Right cardiac atrium (tissue), 5 donors: ENCODE results near the gene KRTAP10-7. TPM values are rescaled to one million over a fixed set of nuclear protein-coding genes. Genes with fewer than 3 reads are reported as not detected.

Experiments
- polyA plus RNA-seq: library from polyadenylated mRNA; stranded (reverse); fragments of 200-250 nt; gene quantifications from one replicate; pipeline ENCODE4 v1.2.3, GENCODE V29; 2013
- total RNA-seq, 4 donors: library from RNA; stranded (reverse); fragmentation: NEBNext Ultra II Directional; extraction: Animal tissue kit (Norgen Biotek cat#: 25700); gene quantifications; one replicate each; pipeline ENCODE4 v1.2.1, GENCODE V29; 2021
- donor health status: healthy with polysubstance abuse.
- donor health status: DM: no; HTN: yes; CAD: no.
- donor health status: DM: no; HTN: no; CAD: no.
- donor health status: DM: no; HTN: yes; CAD: no; lungs with severe emphysema.
- donor health status: DM: yes; HTN: yes; CAD: no.

Gene KRTAP10-7
- total and polyA plus RNA-seq, 5 donors: not detected

Other genes with a start within 250 kb of the KRTAP10-7 start
- 1 to 10 TPM; 1.0 to 1.7 (median 1.4) TPM for gene TRPM2, start 247.0 kb upstream of the KRTAP10-7 start, total RNA-seq
- gene TRPM2, start 247.0 kb upstream of the KRTAP10-7 start, polyA plus RNA-seq: 0.61 TPM
- 1 to 10 TPM in 3 of 4 donors, under 1 TPM in 1; 0.89 to 1.1 (median 1.0) TPM for gene LRRC3, start 145.1 kb upstream of the KRTAP10-7 start, total RNA-seq
- gene LRRC3, start 145.1 kb upstream of the KRTAP10-7 start, polyA plus RNA-seq: 0.93 TPM
- gene KRTAP10-1, start 60.4 kb upstream of the KRTAP10-7 start, total RNA-seq: not detected
- not detected for gene KRTAP10-1, start 60.4 kb upstream of the KRTAP10-7 start, polyA plus RNA-seq
- gene KRTAP10-2, start 49.1 kb upstream of the KRTAP10-7 start, total RNA-seq: not detected
- 0.11 TPM for gene KRTAP10-2, start 49.1 kb upstream of the KRTAP10-7 start, polyA plus RNA-seq
- not detected for gene KRTAP10-3, start 41.8 kb upstream of the KRTAP10-7 start, total RNA-seq
- not detected for gene KRTAP10-3, start 41.8 kb upstream of the KRTAP10-7 start, polyA plus RNA-seq
- not detected for gene KRTAP10-4, start 26.9 kb upstream of the KRTAP10-7 start, total RNA-seq
- gene KRTAP10-4, start 26.9 kb upstream of the KRTAP10-7 start, polyA plus RNA-seq: not detected
- not detected for gene KRTAP10-5, start 20.0 kb upstream of the KRTAP10-7 start, total RNA-seq
- gene KRTAP10-5, start 20.0 kb upstream of the KRTAP10-7 start, polyA plus RNA-seq: not detected
- not detected for gene KRTAP10-6, start 8.1 kb upstream of the KRTAP10-7 start, total RNA-seq
- not detected for gene KRTAP10-6, start 8.1 kb upstream of the KRTAP10-7 start, polyA plus RNA-seq
- gene KRTAP10-8, start 11.5 kb downstream of the KRTAP10-7 start, total RNA-seq: not detected
- not detected for gene KRTAP10-8, start 11.5 kb downstream of the KRTAP10-7 start, polyA plus RNA-seq
- gene KRTAP10-9, start 26.5 kb downstream of the KRTAP10-7 start, total RNA-seq: not detected
- not detected for gene KRTAP10-9, start 26.5 kb downstream of the KRTAP10-7 start, polyA plus RNA-seq
- gene KRTAP10-10, start 36.8 kb downstream of the KRTAP10-7 start, total RNA-seq: not detected
- not detected for gene KRTAP10-10, start 36.8 kb downstream of the KRTAP10-7 start, polyA plus RNA-seq
- gene KRTAP10-11, start 45.8 kb downstream of the KRTAP10-7 start, total RNA-seq: not detected
- gene KRTAP10-11, start 45.8 kb downstream of the KRTAP10-7 start, polyA plus RNA-seq: not detected
- not detected for gene KRTAP12-4, start 54.1 kb downstream of the KRTAP10-7 start, total RNA-seq
- not detected for gene KRTAP12-4, start 54.1 kb downstream of the KRTAP10-7 start, polyA plus RNA-seq
- not detected for gene KRTAP12-3, start 57.3 kb downstream of the KRTAP10-7 start, total RNA-seq
- gene KRTAP12-3, start 57.3 kb downstream of the KRTAP10-7 start, polyA plus RNA-seq: not detected
- gene KRTAP12-2, start 66.3 kb downstream of the KRTAP10-7 start, total RNA-seq: not detected
- gene KRTAP12-2, start 66.3 kb downstream of the KRTAP10-7 start, polyA plus RNA-seq: not detected
- not detected for gene KRTAP12-1, start 81.6 kb downstream of the KRTAP10-7 start, total RNA-seq
- gene KRTAP12-1, start 81.6 kb downstream of the KRTAP10-7 start, polyA plus RNA-seq: not detected
- not detected for gene KRTAP10-12, start 96.6 kb downstream of the KRTAP10-7 start, total RNA-seq
- not detected for gene KRTAP10-12, start 96.6 kb downstream of the KRTAP10-7 start, polyA plus RNA-seq
- 1 to 10 TPM in 3 of 4 donors, under 1 TPM in 1; 0.29 to 4.6 (median 1.3) TPM for gene TSPEAR, start 111.0 kb downstream of the KRTAP10-7 start, total RNA-seq
- gene TSPEAR, start 111.0 kb downstream of the KRTAP10-7 start, polyA plus RNA-seq: 2.2 TPM
- 10 to 100 TPM; 57.0 to 69.8 (median 64.7) TPM for gene UBE2G2, start 201.2 kb downstream of the KRTAP10-7 start, total RNA-seq
- 39.6 TPM for gene UBE2G2, start 201.2 kb downstream of the KRTAP10-7 start, polyA plus RNA-seq
- gene SUMO3, start 217.5 kb downstream of the KRTAP10-7 start, total RNA-seq: 10 to 100 TPM; 74.4 to 87.8 (median 84.1) TPM
- gene SUMO3, start 217.5 kb downstream of the KRTAP10-7 start, polyA plus RNA-seq: 53.3 TPM